ENCODE data around the gene ASAP3. TPM values are rescaled to one million over a fixed set of nuclear protein-coding genes. Genes with fewer than 3 reads are reported as not detected.

Gene ASAP3
- total RNA-seq = 10 to 100 TPM; 37.8 to 51.4 TPM
- long read RNA-seq, donor 1, full-length matches to known transcripts = 3 of 14 reads
- long read RNA-seq, donor 1, partial matches to known transcripts = 6 of 14 reads
- long read RNA-seq, donor 1, other reads (novel, unspliced or antisense) = 5 of 14 reads
- long read RNA-seq, donor 2, full-length matches to known transcripts = 5 of 21 reads
- long read RNA-seq, donor 2, partial matches to known transcripts = 12 of 21 reads
- long read RNA-seq, donor 2, other reads (novel, unspliced or antisense) = 4 of 21 reads

GRCh38 chr1:23483321-23484252 lies at the start of gene ASAP3:
ASAP3 (minus strand) TSS chr1:23484179; CDS start chr1:23484133, 46 bp downstream.
- no peak for DNase-seq (ENCODE audit: low spot score)
- intact Hi-C loops (cut with DNase I) = no loop called here

GRCh38 chr1:23533246-23534023 lies 49.5 kb upstream of the ASAP3 start:
- intact Hi-C loops (cut with DNase I) = loop anchor here in 1 of 2 donors (5.0 kb wide), 2 partner anchors 36 to 1401 kb away; no protein-coding TSS in a partner anchor
- no peak for DNase-seq (ENCODE audit: low spot score)

- intact Hi-C loops (cut with DNase I) = loop anchor here in 1 of 2 donors (5.0 kb wide), 2 partner anchors 34 to 1399 kb away; no protein-coding TSS in a partner anchor
- DNase-seq (ENCODE audit: low spot score) = no peak
Observed at GRCh38 chr1:23531562-23532094, 47.6 kb upstream of the ASAP3 start.

- peak; percentile 94 for DNase-seq (ENCODE audit: low spot score)
Observed at GRCh38 chr1:23530747-23531561, 47.0 kb upstream of the ASAP3 start, which contains the start of gene E2F2. E2F2 (minus strand) TSS chr1:23531233; CDS start chr1:23530793, 440 bp downstream.

GRCh38 chr1:23530087-23530746 lies 46.2 kb upstream of the ASAP3 start:
- DNase-seq (ENCODE audit: low spot score) = no peak
- intact Hi-C loops (cut with DNase I) = loop anchor here in 1 of 2 donors (5.0 kb wide), 2 partner anchors 33 to 1398 kb away; no protein-coding TSS in a partner anchor

More at GRCh38 chr1:23530747-23531561, 47.0 kb upstream of the ASAP3 start, which contains the start of gene E2F2:
- intact Hi-C loops (cut with DNase I) = loop anchor here in 1 of 2 donors (5.0 kb wide), 2 partner anchors 34 to 1399 kb away; no protein-coding TSS in a partner anchor

- intact Hi-C loops (cut with DNase I) = loop anchor here in 1 of 2 donors (5.0 kb wide), 2 partner anchors 32 to 1397 kb away; no protein-coding TSS in a partner anchor
- no peak for DNase-seq (ENCODE audit: low spot score)
Observed at GRCh38 chr1:23529146-23530086, 45.4 kb upstream of the ASAP3 start.

- intact Hi-C loops (cut with DNase I) = no loop called here
- DNase-seq (ENCODE audit: low spot score) = peak; percentile 96
Observed at GRCh38 chr1:23528250-23528978, 44.4 kb upstream of the ASAP3 start.

- intact Hi-C loops (cut with DNase I) = no loop called here
- no peak for DNase-seq (ENCODE audit: low spot score)
Observed at GRCh38 chr1:23527900-23528249, 43.9 kb upstream of the ASAP3 start.

GRCh38 chr1:23527366-23527765 lies 43.4 kb upstream of the ASAP3 start:
- DNase-seq (ENCODE audit: low spot score) = no peak
- intact Hi-C loops (cut with DNase I) = no loop called here

GRCh38 chr1:23526329-23527041 lies 42.5 kb upstream of the ASAP3 start:
- intact Hi-C loops (cut with DNase I) = no loop called here

GRCh38 chr1:23525558-23526250 lies 41.7 kb upstream of the ASAP3 start:
- no peak for DNase-seq (ENCODE audit: low spot score)
- intact Hi-C loops (cut with DNase I) = no loop called here

More at GRCh38 chr1:23526329-23527041, 42.5 kb upstream of the ASAP3 start:
- no peak for DNase-seq (ENCODE audit: low spot score)

GRCh38 chr1:23524716-23525401 lies 40.9 kb upstream of the ASAP3 start:
- intact Hi-C loops (cut with DNase I) = no loop called here
- DNase-seq (ENCODE audit: low spot score) = no peak

GRCh38 chr1:23524163-23524562 lies 40.2 kb upstream of the ASAP3 start:
- DNase-seq (ENCODE audit: low spot score) = no peak
- intact Hi-C loops (cut with DNase I) = no loop called here
